ENCODE data around the gene UGT1A6. TPM values are rescaled to one million over a fixed set of nuclear protein-coding genes. Genes with fewer than 3 reads are reported as not detected.
"Not testable (repeated sequence)": the region's sequence is repeated elsewhere in the genome, so short reads cannot be mapped to it uniquely, and the experiment has no call there.

Gene UGT1A6
- total RNA-seq, 2 donors from 2014 or later = not detected

DNA sequence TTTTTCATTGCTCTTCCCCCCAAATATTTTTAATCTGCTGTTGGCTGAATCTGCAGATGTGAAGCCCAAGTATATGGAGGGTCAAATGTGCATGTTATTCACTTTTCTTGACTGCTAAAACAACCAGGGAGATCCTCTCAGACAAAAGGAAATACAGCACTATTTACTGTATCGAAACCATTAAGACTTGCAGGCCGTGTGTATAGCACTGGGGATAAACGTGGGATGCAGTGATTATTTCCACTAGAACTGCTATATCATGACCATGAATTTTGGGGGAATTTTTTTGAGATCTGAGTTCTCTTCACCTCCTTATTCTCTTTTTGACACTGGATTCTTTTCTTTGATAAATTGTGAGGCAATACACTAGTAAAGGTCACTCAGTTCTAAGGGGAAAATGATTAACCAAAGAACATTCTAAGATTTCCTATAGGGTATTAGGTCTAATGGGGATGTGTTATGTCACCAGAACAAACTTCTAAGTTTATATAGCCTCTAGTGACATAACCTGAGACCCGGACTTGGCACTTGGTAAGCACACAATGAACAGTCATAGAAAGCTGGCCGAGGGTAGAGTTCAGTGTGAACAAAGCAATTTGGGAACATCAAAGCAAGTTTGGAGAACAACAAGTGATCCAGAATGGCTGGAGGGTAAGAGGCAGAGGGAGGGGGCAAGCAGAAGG lies 52.5 kb downstream of the UGT1A6 start:
- Mint-ChIP-seq H3K36me3 (peaks cover 0 to 6% of the 10 kb centered on the region in 2 donors), H3K27ac (no peak overlapping the region), H3K9me3 (peaks cover 6% of the 10 kb centered on the region in 2 donors)
- ATAC-seq (no peak), DNase-seq (ENCODE audit: low spot score in 2 of 2) (no peak)

DNA sequence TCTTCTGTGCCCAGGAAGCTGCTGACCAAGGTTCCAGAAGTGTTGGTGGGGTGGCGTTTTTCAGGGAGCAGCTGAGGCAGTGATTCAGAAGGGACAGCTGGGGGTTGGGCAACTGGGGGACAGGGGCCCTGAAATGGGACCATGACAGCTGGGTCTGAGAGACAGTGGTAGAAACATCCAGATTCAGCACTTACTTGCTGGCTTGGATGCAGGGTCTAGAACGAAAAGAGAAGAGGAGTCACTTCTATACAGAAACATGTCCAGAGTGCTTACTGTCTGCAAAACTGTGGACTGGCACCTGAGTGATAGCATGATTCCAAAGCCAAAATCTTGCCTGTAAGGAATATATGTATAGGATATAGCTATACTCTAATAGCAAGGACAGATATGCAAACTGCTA lies 53.1 kb downstream of the UGT1A6 start:
- H3K9me3 Mint-ChIP-seq; ATAC-seq; DNase-seq (ENCODE audit: low spot score in 2 of 2); H3K27ac Mint-ChIP-seq: not testable (repeated sequence)
- H3K36me3 Mint-ChIP-seq = peaks cover 0 to 11% of the 10 kb centered on the region in 2 donors

DNA sequence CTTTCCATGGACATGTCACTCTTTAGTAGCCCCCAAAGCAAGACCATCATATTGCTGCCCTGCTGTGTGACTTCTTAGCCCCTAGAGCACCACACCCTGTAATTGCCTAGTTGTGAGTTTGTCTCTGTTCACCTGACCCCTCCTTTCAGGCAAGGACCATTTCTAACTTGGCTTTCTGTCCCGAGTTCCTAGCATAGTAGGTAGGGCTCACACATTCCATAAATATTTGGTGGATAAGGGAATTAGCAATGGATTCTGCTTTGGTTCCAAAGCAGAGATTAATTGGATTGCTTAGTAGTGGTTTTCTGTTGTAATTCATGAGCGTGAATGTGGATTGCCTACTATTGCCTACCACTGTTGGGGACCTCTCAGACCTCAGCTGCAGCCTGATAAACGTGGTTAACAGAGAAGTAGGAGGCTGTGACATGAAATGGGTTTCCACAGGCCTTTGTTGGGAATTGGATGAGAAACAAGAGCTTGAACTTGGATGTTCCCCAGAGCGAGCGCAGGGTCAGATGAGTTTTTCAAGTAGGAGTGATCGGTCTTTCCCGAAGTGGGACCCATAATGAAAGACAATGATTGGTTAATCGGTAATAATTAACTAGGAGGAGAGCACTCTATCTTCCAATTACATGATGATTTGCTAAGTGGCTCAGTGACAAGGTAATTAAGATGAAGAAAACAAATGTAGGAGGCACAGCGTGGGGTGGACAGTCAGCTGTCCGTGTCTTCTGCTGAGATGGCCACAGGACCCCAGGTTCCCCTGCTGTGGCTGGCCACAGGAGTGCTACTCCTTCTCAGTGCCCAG lies 54.0 kb downstream of the UGT1A6 start:
- Mint-ChIP-seq H3K36me3 (peaks cover 0 to 18% of the 10 kb centered on the region in 2 donors), H3K27ac (no peak overlapping the region), H3K9me3 (peaks cover 7 to 10% of the 10 kb centered on the region in 2 donors)
- DNase-seq (ENCODE audit: low spot score in 2 of 2) (no peak), ATAC-seq (no peak)

DNA sequence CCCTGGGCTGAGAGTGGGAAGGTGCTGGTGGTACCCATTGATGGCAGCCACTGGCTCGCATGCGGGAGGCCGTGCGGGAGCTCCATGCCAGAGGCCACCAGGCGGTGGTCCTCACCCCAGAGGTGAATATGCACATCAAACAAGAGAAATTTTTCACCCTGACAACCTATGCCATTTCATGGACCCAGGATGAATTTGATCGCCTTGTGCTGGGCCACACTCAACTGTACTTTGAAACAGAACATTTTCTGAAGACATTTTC lies 54.5 kb downstream of the UGT1A6 start:
- no peak overlapping the region for H3K27ac Mint-ChIP-seq
- H3K36me3 Mint-ChIP-seq = peaks cover 0 to 20% of the 10 kb centered on the region in 2 donors
- H3K9me3 Mint-ChIP-seq = peaks cover 7 to 12% of the 10 kb centered on the region in 2 donors
- DNase-seq (ENCODE audit: low spot score in 2 of 2) (no peak), ATAC-seq (no peak)

DNA sequence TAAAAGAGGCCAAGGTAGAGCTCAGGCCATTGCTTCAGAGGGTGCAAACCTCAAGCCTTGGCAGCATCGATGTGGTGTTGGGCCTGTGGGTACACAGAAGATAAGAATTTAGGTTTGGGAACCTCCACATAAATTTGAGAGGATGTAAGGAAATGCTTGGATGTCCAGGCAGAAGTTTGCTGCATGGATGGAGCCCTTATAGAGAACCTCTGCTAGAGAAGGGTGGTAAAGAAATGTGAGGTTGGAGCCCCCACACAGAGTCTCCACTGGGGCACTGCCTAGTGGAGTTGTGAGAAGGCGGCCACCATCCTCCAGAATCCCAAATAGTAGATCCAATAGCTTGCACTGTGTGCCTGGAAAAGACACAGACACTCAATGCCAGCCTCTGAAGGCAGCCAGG lies 58.0 kb downstream of the UGT1A6 start:
- not testable (repeated sequence) for DNase-seq (ENCODE audit: low spot score in 2 of 2); ATAC-seq; H3K27ac Mint-ChIP-seq
- peaks cover 0 to 20% of the 10 kb centered on the region in 2 donors for H3K36me3 Mint-ChIP-seq
- peaks cover 7 to 12% of the 10 kb centered on the region in 2 donors for H3K9me3 Mint-ChIP-seq

DNA sequence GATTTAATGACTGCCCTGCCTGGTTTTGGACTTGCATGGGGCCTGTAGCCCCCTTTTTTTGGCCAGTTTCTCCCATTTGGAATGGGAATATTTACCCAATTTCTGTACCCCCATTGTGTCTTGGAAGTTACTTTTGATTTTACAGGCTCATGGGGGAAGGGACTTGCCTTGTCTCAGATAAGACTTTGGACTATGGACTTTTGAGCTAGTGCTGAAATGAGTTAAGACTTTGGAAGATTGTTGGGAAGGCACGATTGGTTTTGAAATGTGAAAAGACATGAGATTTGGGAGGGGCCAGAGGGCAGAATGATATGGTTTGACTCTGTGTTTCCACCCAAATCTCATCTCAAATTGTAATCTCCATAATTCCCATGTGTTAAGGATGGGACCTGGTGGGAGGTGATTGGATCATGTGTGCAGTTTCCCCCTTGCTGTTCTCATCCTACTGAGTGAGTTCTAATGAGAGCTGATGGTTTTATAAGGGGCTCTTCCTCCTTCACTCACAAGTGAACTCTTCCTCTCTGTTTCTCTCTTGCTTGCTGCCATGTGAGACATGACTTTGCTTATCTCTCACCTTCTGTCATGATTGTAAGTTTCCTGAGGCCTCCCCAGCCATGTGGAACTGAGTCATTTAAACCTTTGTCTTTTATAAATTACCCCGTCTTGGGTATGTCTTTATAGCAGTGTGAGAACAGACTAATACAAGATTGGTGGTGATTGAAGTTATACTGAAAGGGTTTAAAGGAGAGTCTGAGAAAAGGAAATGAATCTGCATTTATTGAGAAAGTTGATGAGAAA lies 58.7 kb downstream of the UGT1A6 start:
- not testable (repeated sequence) for ATAC-seq; H3K27ac Mint-ChIP-seq; DNase-seq (ENCODE audit: low spot score in 2 of 2)
- H3K36me3 Mint-ChIP-seq = peaks cover 0 to 20% of the 10 kb centered on the region in 2 donors
- H3K9me3 Mint-ChIP-seq = peaks cover 7 to 12% of the 10 kb centered on the region in 2 donors

DNA sequence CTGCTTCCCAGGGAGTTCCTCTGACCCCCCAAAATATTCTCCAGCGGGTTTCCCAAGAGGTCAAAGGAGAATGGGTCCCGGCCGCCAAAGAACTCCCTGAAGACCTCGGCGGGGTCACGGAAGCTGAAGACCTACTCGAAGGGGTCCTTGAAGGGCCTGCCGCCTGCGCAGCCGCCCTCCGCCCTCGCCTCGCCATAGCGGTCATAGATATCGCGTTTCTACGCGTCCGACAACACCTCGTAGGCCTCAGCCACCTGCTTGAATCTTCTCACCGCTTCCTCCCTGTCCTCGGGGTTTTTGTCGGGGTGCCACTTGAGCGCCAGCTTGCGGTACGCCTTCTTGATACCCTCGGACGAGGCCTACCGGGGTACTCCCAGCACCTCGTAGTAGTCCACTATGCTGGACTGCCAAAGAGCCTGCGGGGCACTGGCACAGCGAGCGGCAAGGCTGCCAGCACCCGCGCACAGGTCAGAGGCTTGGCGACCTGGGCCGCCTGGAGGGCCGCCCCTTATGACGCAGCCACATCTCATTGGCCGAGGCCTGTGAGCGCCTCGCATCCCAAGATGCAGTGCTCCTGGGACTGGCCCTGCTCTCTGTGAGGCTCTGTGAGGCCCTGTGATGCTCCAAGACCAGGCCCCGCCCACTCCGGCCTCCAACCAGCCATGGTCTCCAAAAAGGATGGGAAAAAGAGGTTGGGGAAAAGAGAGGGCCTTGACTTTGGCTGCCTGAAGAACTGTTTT lies 62.4 kb downstream of the UGT1A6 start:
- no peak for DNase-seq (ENCODE audit: low spot score in 2 of 2)
- H3K27ac Mint-ChIP-seq = no peak overlapping the region
- no peak for ATAC-seq
- H3K36me3 Mint-ChIP-seq = peaks cover 0 to 16% of the 10 kb centered on the region in 2 donors
- peaks cover 2 to 8% of the 10 kb centered on the region in 2 donors for H3K9me3 Mint-ChIP-seq

DNA sequence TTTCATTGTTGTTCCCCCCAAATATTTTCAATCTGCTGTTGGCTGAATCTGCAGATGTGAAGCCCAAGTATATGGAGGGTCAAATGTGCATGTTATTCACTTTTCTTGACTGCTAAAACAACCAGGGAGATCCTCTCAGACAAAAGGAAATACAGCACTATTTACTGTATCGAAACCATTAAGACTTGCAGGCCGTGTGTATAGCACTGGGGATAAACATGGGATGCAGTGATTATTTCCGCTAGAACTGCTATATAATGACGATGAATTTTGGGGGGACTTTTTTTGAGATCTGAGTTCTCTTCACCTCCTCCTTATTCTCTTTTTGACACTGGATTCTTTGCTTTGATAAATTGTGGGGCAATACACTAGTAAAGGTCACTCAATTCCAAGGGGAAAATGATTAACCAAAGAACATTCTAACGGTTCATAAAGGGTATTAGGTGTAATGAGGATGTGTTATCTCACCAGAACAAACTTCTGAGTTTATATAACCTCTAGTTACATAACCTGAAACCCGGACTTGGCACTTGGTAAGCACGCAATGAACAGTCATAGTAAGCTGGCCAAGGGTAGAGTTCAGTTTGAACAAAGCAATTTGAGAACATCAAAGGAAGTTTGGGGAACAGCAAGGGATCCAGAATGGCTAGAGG lies 63.9 kb downstream of the UGT1A6 start:
- Mint-ChIP-seq H3K36me3 (peaks cover 0 to 4% of the 10 kb centered on the region in 2 donors), H3K27ac (no peak overlapping the region), H3K9me3 (peaks cover 0 to 3% of the 10 kb centered on the region in 2 donors)
- DNase-seq (ENCODE audit: low spot score in 2 of 2) = no peak
- ATAC-seq = no peak

DNA sequence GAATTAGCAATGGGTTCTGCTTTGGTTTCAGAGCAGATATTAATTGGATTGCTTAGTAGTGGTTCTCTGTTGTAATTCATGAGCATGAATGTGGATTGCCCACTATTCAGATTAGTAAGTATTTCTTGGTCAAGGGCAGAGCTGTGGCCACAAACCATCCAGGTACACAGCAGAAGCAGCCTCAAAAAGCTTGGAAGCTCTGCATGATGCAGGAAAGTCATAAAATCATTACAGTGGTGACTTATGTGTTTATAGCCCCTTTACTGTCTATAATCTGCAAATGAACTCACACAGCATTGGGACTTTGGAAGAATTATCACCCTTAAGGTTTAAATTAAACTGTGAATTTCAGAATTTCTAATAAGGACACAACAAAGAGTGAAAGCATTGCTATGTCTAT lies 65.5 kb downstream of the UGT1A6 start:
- no peak overlapping the region for H3K27ac Mint-ChIP-seq
- no peaks in the 10 kb centered on the region for H3K36me3 Mint-ChIP-seq
- DNase-seq (ENCODE audit: low spot score in 2 of 2) (no peak), ATAC-seq (no peak)
- H3K9me3 Mint-ChIP-seq = no peaks in the 10 kb centered on the region

DNA sequence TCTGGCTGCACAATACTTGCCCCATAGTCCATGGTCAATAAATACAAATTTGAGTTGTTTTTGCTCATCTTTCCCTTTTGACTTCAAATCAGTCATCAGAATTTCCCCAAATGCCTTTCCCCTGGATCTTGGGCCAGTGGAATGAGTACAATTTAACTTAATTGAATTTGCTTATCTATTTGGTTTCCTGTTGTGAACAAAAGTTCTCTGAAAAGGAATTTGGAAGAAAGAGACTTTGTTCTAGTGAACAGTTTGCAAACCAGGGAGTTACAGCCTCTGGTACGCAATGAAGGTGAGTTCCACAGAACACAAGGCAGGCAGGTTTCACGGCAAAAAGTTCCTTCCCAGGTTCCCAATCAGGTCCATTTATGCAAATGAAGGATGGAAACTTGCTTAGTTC lies 66.2 kb downstream of the UGT1A6 start:
- Mint-ChIP-seq H3K9me3 (no peaks in the 10 kb centered on the region), H3K27ac (no peak overlapping the region), H3K36me3 (no peaks in the 10 kb centered on the region)
- no peak for DNase-seq (ENCODE audit: low spot score in 2 of 2)
- ATAC-seq = no peak

DNA sequence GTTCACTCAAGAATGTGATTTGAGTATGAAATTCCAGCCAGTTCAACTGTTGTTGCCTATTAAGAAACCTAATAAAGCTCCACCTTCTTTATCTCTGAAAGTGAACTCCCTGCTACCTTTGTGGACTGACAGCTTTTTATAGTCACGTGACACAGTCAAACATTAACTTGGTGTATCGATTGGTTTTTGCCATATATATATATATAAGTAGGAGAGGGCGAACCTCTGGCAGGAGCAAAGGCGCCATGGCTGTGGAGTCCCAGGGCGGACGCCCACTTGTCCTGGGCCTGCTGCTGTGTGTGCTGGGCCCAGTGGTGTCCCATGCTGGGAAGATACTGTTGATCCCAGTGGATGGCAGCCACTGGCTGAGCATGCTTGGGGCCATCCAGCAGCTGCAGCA lies 67.4 kb downstream of the UGT1A6 start, which contains the start of gene UGT1A1:
TSS of gene UGT1A1 (plus strand) at position 228 of the 400 bp plus-strand sequence. CDS start at position 246, 18 bp downstream.
- Mint-ChIP-seq H3K27ac (no peak within 1 kb of the TSS), H3K36me3 (no peaks in the 10 kb centered on the region), H3K9me3 (no peaks in the 10 kb centered on the region)
- DNase-seq (ENCODE audit: low spot score in 2 of 2) = no peak
- ATAC-seq = no peak

DNA sequence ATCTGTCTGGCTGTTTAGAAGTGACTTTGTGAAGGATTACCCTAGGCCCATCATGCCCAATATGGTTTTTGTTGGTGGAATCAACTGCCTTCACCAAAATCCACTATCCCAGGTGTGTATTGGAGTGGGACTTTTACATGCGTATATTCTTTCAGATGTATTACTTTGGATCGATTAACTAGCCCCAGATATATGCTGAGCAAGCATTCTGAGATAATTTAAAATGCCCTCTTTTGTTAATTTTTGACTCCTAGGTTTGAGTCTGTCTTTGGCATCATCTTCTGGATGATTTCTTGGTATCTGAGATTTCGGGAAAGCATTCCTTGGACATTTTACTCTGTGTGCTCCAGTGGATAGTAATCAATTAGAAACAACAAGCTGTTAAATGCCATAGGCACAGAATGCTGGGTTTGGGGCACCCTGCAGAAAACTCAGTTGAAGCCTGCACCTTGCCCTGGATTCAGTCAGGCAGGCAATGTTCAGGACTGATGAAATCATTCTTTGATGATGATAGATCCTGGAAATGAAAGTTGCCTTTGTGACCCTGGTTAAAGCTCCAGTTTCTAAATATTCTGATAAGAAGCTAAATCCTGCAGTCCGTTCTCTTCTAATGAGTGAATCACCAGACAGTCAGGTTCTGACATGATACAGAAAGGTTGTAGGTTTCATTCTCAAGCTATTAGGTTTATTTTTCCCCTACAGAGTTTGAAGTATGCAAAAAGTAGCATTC lies 68.5 kb downstream of the UGT1A6 start:
- Mint-ChIP-seq H3K27ac (no peak overlapping the region), H3K36me3 (no peaks in the 10 kb centered on the region), H3K9me3 (no peaks in the 10 kb centered on the region)
- no peak for ATAC-seq
- no peak for DNase-seq (ENCODE audit: low spot score in 2 of 2)

DNA sequence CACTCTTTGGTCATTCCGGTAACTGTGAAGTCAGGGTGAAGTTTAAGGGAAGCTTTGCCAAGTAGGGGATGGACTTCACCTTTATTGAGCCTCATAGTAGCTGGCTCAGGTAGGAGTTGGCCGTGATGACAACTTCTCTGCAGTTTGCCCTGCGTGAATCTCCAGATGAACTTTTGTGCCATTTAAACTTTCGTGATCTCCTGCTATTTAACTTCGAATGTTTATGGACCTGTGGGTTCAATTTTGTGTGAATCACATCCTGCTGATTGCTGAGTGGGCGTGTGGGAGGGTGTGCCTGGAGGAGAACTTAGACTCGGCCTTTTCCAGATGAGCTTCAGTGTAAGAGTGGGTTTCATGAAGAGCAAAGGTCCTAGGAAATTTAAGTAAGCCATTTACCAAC lies 71.6 kb downstream of the UGT1A6 start:
- H3K9me3 Mint-ChIP-seq = no peaks in the 10 kb centered on the region
- DNase-seq (ENCODE audit: low spot score in 2 of 2) (no peak), ATAC-seq (no peak)
- H3K27ac Mint-ChIP-seq = no peak overlapping the region
- H3K36me3 Mint-ChIP-seq = no peaks in the 10 kb centered on the region

DNA sequence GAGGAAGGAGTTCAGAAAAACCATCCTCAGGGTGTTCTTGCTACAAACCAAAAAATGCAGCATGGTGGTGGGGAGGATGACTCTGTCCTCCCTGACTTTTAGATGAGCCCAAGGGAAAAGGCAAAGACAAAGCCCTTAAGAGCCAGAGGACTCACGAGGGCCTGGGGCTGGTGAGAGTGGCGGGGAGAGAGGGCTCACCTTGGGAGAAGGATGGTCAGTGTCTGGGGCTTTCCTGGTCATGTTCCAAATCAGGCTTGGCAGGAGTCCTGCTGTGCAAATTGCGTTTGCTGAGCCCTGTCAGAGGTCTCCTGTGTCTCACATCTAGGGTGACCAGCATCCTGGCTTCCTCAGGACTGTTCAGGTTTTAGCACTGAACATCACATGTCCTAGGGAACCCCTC lies 72.1 kb downstream of the UGT1A6 start:
- ATAC-seq = no peak
- no peaks in the 10 kb centered on the region for H3K36me3 Mint-ChIP-seq
- no peak overlapping the region for H3K27ac Mint-ChIP-seq
- DNase-seq (ENCODE audit: low spot score in 2 of 2) = no peak
- H3K9me3 Mint-ChIP-seq = no peaks in the 10 kb centered on the region

DNA sequence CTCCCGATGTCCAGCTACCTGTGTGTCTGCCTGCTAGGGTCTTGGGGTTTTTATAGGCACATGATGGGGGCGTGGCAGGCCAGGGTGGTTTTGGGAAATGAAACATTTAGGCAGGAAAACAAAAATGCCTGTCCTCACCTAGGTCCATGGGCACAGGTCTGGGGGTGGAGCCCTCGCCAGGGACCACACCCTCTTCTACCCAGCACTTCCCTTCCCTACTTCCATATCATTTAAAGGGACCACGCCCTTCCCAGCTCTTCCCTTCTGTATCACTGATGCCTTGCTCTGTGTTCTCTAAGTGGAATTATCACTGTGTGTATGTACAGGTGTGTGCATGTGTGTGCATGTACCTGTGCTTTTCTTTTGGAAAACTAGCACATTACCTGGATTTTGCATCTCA lies 73.7 kb downstream of the UGT1A6 start:
- H3K36me3 Mint-ChIP-seq = no peaks in the 10 kb centered on the region
- H3K27ac Mint-ChIP-seq = no peak overlapping the region
- H3K9me3 Mint-ChIP-seq = no peaks in the 10 kb centered on the region
- DNase-seq (ENCODE audit: low spot score in 2 of 2) (no peak), ATAC-seq (no peak)

Data from activated naive CD4-positive, alpha-beta T cell treated with anti-CD3 and anti-CD28 coated beads, Interleukin-2, amount 50 U/mL, for 72 hours (primary cell).